ENCODE data around the gene KLHL21.
"Not testable (repeated sequence)": the region's sequence is repeated elsewhere in the genome, so short reads cannot be mapped to it uniquely, and the experiment has no call there.

Gene KLHL21

DNA sequence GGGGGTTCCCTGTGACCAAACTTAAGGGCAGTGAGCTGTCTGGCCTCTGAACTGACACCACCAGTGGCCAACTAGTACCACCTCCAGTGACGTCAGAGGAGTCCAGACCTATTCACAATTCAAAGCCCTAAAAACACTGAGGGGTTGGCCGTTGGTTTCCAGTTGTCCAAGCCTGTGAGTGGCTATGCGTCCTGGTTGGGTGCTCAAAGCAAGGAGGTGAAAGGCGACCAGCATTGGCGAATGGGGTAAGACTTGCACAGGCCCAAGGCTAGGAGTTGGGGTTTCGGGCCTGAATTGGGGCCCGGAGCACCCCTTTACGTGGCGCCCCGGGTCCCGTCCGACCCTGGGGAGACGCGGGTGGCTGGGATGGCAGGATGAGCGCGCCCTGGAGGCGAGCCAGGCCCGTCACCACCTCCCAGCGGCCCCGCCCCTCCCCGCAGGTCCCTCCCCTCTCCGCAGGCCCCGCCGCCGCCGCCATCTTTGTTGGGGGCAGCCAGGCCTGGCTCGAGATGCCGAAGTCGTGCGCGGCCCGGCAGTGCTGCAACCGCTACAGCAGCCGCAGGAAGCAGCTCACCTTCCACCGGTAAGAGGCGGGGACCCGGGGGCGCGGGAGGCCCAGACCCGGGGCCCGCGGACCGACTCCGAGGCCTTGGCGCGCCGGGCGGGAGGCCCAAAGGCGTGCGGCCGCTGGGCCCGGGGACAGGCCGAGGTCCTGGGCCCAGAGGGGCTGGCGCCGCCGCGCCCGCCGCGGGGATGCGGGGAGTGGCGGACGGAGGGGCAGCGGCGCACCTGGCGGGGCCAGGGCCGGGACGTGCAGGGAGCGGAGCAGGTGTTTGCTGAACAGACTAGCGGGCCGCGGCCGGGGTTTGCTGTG, 22.3 kb upstream of the KLHL21 start, which contains the start of gene THAP3:
THAP3 (plus strand) TSS at position 159 of the 874 bp plus-strand sequence; CDS start at position 510, 351 bp downstream.
- peak; percentile 16 for DNase-seq

DNA sequence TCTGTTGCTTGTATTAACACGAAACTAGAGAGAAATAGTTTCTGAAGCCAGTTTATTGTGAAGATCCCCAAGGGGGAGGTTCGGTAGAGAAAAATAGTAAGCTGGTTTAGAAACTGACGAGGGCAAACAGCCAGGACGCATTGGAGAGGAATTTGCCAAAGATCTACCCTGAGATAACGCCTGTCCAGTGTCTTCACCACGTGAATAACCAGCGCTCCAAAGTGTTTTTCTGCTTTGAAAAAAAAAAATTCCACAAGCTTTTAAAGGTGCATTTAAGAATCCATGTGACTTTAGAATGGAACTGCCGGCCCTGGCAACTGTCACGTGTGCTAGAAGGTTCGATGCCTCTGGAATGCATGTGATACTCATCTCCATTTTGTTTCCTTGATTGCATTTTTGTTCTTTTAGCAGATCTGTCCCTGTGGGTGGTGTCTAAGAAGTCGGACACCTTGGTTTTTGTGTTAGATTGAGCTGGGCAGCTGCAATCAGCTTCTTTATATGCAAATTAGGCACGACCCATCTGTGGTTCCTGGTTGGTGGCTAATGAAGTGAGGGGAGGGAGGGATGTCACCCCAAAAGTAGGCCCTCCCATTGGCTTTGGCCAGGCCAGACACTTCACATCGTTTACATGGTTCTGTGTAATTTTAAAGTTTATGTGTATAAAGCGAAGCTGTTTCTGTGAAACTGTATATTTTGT, 20.7 kb upstream of the KLHL21 start:
- DNase-seq: no peak

DNA sequence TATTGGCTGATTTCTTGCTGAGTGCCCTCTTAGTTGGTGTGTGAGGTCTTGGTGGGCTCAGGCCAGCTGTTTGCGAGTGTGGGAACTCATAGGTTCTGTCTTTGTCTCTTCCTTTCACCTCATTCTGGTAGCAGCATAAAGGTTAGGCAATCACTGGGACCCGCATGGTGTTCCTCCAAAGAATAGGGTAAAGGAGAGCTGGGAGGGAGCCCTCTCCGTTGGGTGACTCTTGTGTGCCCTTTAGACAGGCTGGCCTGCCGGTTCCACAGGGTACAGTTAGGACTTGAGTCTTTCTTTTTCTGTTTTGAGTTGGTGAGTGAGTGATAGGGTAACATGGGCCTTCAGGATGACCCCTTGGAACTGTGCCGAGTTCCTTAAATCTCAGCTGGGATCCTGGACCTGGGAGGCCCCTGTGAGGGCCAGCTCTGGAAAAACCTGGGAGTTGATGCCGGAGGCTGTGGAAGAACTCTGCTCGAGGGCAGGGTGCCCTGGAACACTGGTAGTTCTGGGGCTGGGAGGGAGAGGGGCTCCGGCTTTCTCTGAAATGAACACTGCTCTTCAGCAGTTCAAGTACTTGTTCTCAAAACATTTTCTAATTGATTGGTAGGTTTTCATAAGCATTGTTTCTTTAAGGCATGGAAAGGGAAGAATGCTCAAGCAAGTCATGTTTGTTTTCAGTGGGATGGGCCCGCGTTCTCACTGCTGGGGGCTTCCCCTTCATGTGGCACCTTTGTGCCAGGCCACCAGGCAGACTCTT, 19.9 kb upstream of the KLHL21 start:
- DNase-seq: no peak

DNA sequence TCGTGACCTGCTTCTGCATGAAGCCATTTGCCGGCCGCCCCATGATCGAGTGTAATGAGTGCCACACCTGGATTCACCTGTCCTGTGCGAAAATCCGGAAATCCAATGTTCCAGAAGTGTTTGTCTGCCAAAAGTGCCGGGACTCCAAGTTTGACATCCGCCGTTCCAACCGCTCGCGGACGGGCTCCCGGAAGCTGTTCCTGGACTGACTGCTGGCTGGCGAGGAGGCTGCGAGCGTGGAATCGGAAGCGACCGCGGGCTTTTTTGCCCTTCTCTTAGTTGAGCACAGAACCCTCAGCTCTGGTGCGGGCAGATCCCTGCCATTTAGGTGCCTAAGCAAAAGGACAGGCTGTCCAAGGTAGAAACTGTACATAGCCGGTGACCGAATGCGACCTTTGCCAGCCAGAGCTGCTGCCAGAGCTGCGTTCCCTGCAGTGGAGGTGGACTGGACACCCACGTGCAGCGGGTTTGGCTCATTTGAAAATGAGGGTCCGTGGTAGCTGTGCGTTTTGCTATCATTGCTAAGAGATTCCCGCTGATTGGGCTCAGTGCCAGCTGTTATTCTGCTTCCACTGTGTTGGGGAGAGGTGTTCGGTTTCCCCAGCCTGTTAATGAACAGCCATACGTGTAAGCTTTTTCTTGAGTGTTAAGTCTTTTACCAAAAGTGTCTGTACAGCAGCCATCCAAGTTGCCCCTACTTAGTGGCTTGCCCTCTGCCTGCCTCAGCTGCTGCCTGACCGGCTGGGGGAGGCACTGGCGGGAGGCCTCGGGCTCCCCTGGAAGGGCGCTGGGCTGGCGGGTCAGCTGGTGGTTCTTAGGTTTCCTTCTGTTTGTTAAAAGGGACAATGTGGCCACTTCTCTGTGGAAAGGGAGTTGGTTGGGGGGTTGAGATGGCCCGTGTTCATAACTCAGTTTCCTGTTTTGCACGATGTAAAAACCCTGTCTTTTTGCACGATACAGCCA, 19.0 kb upstream of the KLHL21 start:
- DNase-seq: no peak

DNA sequence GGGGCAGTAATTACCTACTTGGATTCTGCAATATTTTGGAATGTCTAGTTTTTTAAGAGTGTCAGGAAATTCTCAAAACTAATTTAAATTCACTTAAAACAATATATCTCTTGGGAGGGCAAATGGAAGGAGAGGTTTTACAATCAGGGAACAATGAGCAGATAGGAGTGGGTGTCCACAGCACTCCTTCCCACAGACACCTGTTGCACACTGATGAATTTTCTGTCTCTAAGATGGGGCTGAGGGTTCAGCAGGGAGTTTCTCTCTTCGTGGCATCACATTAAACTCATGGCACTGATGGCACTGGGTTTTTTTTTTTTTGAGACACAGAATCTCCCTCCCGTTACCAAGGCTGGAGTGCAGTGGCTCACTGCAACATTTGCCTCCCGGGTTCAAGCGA, 16.4 kb upstream of the KLHL21 start:
- DNase-seq: no peak

DNA sequence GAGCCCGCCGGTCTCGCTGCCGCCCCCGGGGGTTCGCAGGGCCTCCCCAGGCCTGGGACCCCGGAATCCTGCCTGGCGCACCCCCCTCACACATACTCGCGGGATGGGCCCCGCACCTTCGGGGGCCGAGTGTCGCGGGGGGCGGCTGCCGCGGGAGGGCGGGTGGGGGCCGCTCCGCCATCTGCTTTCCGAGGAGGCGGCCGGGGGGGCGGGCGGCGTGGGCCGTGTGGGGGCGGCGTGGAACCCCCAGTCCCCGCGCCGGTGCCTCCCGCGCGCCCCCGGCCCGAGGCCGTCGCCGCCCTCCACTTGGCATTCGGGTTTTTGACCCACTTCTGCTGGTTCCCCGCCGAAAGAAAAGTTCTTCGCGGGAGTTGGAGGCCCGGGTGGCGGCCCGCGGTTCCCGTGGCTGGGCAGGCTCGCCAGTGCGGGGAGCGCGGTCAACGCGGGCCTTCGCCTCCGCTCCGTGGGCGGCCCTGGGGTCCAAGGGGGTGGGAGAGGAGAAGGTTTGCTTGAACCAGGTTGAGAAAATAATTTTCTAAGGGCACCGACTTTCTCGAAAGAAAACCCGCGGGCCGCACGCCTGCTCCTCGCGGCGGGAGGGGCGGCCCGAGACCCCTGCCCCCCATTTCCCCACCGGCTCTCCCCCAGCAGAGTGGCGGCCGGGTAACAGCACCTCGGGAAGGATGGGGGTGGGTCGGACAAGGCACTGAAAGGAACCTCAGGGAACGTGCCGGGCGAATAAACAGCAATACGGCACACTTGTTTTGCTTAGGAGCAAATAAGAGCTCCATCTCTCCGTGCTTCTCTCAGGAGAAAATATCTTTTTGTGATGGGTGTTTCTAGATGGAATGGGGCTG, 12.5 kb upstream of the KLHL21 start:
- DNase-seq: no peak

DNA sequence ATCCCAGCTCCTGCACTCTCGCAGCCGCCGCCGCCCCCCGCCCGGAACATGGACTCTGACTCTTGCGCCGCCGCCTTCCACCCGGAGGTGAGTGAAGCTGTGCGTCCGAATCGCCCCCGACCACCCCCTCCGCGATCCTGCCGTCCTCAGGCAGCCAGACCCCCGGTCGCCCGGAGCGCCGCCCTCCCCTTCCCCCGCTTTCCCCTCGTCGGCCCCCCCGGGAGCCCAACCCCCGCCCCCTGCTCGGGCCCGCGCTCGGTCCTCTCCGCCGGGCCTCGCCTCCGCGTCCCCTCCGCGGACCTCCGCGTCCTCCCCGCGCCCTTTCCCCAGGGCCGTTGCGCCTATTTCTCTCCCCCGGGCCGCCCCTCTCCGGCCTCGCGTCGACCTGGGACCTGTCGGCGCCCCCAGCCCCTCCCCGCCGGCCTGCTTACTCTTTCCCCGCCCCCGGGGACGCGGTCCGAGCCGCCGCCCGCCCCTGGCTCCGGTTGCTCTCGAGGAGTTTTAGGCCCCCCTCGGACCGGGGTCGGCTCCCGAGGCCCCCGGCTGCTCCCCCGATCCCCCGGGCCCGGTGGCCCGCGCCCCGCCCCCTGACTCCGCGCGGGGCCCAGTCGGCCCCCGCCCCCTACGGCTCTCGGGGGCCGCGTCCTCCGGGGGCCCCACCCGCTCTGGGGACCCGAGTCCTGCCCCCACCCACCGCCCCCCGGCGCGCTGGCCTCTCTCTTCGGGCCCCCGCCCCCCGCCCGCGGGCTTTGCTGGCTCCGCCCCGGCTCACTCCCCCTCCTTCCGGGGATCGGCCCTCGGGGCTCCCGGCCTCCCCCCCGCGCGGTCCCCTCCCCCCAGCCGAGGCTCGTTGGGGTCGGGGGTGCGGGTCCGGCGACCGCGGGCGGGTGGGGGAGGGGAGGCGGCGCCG, 11.6 kb upstream of the KLHL21 start:
- DNase-seq: no peak

DNA sequence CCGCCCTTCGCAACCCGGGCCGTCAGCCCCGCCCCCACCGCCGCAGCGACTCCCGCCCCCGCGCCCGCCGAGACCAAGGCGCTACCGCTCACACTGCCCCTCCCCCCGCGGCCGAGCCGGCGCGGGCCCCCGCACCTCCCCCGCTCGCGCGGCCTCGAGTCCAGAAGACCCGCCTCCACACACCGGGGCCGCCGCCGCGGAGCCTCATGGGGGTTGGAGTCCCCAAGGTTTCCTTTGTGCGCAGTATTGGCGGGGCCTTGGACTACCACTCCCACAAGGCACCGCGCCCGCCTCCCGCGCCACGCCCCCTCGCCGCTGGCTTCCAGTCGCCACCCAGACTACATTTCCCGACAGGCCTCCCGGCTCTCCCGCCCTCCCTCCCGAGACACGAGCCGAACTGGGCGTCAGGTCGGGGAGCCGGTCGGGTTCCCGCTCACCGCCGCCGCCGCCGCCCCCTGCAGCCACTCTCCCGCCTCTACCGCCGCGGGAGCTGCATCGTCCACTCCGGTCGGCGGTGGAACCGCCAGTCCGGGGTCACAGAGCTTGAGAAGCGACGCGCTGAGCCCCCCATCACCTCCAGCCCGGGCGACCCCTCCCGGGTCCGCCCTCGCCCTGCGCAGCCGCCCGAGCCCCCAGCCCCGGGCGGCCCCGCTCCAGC, 10.8 kb upstream of the KLHL21 start, which contains the start of gene PHF13:
PHF13 (plus strand) TSS at position 371 of the 658 bp plus-strand sequence. CDS start 336 bp downstream, outside the sequence.
- peak; percentile 92 for DNase-seq

DNA sequence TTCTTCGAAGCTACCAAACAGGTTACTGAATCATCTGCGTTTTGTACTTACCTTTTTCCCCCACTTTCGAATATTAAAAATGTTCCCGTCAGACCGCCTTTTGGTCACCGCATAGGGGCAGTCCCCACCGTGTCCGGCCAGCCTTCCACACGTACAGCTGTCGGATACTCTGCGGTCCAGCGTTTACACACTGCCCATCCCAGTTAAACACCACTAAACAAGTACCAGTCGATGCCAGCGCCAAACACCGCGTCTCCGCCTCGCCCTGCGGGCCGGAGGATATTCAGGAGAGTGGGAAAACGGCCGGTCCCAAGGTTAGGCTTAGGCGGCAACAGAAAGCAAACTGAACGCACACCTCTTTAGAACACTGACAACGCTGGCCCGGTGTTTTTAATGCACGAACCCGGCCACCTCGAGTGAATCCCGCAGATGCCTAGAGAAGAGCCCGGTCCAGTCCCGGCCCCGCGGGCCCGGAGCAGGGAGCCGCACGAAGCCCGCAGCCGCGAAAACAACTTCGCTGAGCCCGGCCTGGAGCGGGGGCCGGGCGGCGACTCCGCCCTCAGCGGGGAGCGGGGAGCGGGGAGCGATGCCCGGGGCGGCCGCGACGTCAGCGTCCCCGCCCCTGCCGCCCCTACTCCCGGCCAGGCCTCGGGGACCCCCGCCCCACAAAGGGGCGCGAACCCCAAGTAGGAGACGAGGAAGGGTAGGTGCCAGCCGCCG, 10.1 kb upstream of the KLHL21 start:
- DNase-seq: no peak

DNA sequence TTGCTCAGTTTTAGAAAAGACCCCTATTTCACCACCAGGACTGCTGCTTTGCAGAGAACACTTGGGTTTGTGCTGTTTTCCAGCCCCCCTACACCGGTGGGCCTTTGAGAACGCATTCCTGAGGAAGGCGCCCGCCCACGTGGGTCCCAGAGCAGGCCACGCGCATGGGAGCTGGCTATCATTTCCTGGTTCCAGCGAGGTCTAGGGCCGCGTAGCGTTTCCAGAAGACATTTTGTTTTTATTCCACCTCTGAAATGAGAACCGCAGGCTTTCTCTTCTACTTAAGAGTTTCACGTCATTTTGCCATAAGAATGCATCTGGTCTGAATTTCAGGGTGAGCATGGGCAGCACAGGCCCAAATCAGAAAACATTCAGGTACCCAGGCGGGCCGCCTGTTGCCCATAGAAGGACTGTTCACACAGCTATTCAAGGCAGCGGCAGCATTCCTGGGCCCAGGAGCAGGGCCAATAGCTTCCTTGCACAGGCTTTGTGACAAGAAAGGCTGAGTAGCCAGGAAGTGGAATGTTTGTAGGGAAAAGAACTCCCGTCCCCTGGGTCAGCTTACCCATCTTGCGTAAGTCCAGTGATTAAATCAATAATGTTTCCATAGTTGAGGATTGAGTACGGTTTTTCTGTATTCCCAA, 1.4 kb upstream of the KLHL21 start:
- no peak for DNase-seq

DNA sequence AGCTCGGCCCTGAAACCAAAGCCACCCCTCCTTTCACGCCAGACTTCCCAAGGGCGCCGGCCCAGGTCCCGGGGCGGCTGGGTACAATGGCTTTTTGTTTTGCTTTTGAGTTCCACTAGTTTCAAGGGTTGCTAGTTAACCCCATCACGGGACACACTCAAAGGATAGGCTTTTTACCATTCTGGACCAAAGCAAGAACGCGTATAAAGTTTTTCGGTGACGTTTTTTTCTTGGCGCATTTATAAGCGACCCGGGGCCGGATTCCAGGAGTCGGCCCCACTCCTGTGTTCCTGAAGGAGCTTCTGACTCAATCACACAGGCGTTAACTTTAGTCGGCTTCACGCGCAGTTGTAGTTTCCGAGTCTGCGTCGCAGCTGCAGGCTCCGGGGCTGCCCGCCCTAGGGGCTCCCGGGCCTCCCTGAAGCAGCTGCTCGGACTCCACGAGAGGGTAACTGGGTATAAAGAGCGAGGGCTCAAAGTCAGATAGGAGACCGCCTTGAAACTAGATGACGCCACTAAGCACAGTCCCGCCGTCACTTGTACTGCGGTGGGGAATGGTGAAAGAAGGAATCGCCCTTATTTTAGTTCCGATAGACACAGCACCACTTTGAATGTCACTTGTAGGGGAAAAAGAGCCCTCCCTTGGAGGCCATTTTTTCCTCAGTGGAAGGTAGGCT, 707 bp upstream of the KLHL21 start:
- DNase-seq: no peak

DNA sequence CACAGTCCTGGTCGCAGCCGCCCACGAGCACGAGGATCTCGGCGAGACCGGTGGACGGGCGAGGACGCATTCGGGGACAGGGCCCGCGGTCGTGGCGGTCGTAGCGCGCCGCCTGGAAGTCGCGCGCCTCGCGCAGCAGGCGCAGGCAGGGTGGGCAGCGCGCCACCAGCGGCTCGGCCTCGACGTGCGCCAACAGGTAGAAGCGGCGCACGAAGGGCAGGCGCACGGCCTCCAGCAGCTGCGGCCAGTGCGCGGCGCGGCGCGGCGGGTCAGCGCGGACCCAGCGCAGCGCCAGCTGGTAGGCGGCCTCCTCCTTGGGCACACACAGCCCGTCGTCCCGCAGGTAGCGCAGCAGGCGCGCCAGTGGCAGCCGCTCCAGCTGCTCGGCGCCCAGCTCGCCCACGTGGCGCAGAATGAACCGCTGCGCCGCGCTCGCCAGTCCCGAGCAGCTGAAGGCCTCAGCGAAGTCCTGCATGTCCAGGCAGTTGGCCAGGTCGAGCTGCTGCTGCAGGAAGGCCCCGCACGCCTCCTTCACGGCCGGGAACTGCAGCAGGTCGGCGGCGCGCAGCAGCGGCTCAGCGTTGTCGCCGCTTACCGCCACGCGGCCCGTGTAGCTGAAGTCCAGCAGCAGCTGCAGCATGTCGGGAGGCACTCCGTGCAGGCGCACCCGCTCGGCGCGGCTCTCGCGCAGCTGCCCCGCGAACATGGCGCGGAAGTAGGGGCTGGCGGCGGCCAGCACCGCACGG, 573 bp downstream of the KLHL21 start:
- DNase-seq: no peak

DNA sequence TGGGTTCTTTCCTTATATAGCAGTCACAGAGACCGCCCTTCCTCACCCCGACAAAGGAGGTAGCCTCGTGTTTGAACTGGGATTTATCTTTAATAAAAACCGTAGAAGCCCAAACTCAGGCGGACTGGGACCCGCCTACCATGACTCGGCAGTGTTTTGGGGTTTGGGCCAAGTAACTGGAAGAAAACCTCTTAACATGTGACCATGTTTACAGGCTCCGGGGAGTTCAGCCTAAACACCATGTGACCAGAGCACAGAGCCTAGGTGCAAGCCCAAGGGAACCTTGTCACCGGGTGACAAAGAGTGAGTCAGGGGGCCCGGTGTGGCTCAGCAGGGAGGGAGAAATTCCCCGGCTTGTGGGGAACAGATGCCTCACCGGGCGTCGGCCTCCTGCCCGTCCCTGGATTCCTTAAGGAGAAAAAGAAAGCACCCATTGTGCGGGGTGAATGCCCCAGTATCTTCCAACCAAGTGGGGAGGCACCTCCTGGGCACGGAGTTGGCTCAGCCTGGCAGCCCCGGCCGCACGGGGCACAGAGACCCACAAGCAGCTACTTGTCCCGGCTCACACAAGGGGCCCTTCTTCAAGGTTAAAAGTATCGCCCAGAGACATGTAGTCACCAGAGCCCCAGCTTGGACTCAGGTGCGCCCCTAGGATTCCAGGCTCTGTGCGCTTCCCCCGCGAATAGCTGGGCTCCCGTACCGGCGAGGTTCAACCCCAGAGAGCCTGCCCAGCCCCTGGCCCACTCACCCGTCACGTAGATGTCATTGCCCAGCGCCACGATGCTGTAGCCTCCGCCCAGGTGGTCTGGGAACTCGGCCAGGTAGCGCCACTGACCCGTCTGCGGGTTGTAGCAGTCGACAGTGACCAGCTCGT, 1.4 kb downstream of the KLHL21 start:
- DNase-seq: peak; percentile 24

DNA sequence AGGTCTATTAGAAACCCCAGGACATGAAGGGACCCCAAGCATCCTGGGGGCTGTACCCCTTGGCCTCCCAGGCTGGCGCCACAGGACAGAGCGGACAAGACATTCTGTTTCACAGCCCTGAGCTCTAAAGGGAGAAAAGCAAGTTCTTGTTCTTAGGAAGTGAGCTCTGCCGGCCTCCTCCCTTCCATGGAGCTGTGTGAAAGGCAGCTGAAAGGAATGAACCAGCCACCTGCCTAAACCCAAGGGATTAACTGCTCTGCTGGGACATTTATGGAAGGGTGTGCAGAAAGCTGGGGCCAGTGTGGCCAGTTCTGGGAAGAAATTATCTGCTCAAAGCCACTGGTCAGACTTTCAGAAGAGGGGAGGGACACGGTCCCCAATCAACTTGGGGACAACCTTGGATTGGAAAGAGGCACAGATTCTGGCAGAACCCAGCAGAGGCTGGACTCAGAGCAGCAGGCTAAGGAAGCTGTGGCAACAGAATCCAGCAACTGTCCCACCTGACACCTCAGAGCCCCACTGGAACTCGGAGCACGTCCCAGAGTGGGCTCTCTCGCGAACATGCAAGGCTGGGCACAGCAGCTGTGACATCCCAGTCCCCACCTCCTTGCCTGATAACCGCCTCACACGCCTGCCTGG, 2.1 kb downstream of the KLHL21 start:
- DNase-seq: no peak

DNA sequence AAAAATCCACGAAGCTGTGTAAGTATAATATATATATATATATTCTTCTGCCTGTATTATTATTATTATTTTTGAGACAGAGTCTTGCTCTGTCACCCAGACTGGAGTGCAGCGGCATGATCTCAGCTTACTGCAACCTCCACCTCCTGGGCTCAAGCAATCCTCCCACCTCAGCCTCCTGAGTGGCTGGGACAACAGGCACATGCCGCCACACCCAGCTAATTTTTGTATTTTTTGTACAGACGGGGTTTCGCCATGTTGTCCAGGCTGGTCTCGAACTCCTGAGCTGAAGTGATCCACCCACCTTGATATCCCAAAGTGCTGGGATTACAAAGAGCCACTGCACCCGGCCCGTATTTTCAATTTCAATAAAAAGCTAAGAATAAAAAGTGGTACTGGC, 2.7 kb downstream of the KLHL21 start:
- not testable (repeated sequence) for DNase-seq
